Stimulated activated naive CD8-positive, alpha-beta T cell treated with anti-CD3 and anti-CD28 coated beads, Interleukin-15, amount 100 ng/mL, for 72 hours (primary cell): ENCODE measurements around the gene OGFOD2.

Experiments used
- ATAC-seq: fragments of 150-1000 bp; cut with Tn5 transposase; 2 replicates; pipeline ENCODE4 v1.10.0; 2021; ENCODE audit warnings: mild to moderate bottlenecking, moderate library complexity
- DNase-seq, 2 donors: peaks; one replicate each; pipeline ENCODE4 v3.0.0; 2021 to 2022
- H3K27ac Mint-ChIP-seq, 2 donors: one replicate each; pipeline ENCODE4 v1.8.0; 2022; ENCODE audit warnings: mild to moderate bottlenecking in 2 of 2, mixed read lengths in 2 of 2, moderate library complexity in 2 of 2
- H3K27me3 Mint-ChIP-seq: one replicate; pipeline ENCODE4 v1.8.0; 2022; ENCODE audit warnings: mixed read lengths
- H3K4me1 Mint-ChIP-seq: one replicate; pipeline ENCODE4 v1.8.0; 2022; ENCODE audit warnings: mild to moderate bottlenecking, mixed read lengths
- H3K4me3 Mint-ChIP-seq, 2 donors: one replicate each; pipeline ENCODE4 v1.8.0; 2022; ENCODE audit warnings: mild to moderate bottlenecking in 2 of 2, mixed read lengths in 2 of 2, moderate library complexity in 1 of 2
- H3K9me3 Mint-ChIP-seq, 2 donors: one replicate each; pipeline ENCODE4 v1.8.0; 2022; ENCODE audit warnings: mixed read lengths in 2 of 2

The OGFOD2 gene

DNA sequence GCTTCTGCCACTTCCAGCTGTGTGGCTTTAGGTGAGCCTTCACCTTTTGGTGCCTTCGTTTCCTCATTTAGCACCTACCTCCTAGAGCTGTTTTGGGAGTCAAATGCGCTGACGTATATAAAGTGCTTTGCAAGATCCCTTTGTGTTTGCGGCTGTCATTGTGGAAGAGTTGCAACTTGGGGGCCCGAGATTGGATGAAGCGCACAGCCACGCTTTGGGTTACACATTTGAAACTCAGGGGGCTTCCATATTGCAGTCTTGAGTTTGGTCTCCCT lies 4.8 kb downstream of the OGFOD2 start:
- ATAC-seq: no peak
- no peaks in the 10 kb centered on the region for H3K27me3 Mint-ChIP-seq
- no peak for DNase-seq
- H3K9me3 Mint-ChIP-seq: no peaks in the 10 kb centered on the region
- peak overlapping the region; percentile 91 to 97 for H3K4me3 Mint-ChIP-seq
- H3K27ac Mint-ChIP-seq: peak overlapping the region; percentile 89
- peaks cover 75% of the 10 kb centered on the region for H3K4me1 Mint-ChIP-seq

GRCh38 chr12:122980183-122981035 lies 5.4 kb downstream of the OGFOD2 start, which contains the start of gene ARL6IP4:
TSS of gene ARL6IP4 (plus strand) at chr12:122980681. CDS start at chr12:122981140, 459 bp downstream.
- H3K4me3 Mint-ChIP-seq: peak within 1 kb of the TSS; percentile 91 to 97
- DNase-seq (peak; percentile 75 to 78), ATAC-seq (peak; percentile 81)
- H3K4me1 Mint-ChIP-seq: peaks cover 81% of the 10 kb centered on the region
- peak within 1 kb of the TSS; percentile 96 to 97 for H3K27ac Mint-ChIP-seq
- no peaks in the 10 kb centered on the region for H3K9me3 Mint-ChIP-seq
- H3K27me3 Mint-ChIP-seq: no peaks in the 10 kb centered on the region

DNA sequence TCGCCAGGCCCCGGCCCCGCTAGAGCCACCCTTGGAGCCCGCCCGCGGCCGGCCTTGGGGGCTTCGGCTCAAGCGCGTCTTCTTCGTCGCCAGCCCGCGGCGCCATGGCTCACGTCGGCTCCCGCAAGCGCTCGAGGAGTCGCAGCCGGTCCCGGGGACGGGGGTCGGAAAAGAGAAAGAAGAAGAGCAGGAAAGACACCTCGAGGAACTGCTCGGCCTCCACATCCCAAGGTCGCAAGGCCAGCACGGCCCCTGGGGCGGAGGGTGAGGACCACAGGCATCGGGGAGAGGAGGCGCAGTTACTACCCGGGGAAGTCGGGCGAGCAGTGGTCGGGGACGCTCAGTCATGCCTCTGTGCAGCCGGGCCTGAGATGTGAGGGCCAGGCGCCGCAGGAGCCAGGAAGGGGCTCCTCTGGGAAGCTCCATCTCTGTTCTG lies 6.0 kb downstream of the OGFOD2 start:
- no peaks in the 10 kb centered on the region for H3K27me3 Mint-ChIP-seq
- H3K4me3 Mint-ChIP-seq: peak overlapping the region; percentile 91 to 97
- DNase-seq: peak in 1 of 2 donors; percentile 41
- no peaks in the 10 kb centered on the region for H3K9me3 Mint-ChIP-seq
- ATAC-seq: peak; percentile 29
- peak overlapping the region; percentile 96 to 97 for H3K27ac Mint-ChIP-seq
- H3K4me1 Mint-ChIP-seq: peaks cover 77% of the 10 kb centered on the region

DNA sequence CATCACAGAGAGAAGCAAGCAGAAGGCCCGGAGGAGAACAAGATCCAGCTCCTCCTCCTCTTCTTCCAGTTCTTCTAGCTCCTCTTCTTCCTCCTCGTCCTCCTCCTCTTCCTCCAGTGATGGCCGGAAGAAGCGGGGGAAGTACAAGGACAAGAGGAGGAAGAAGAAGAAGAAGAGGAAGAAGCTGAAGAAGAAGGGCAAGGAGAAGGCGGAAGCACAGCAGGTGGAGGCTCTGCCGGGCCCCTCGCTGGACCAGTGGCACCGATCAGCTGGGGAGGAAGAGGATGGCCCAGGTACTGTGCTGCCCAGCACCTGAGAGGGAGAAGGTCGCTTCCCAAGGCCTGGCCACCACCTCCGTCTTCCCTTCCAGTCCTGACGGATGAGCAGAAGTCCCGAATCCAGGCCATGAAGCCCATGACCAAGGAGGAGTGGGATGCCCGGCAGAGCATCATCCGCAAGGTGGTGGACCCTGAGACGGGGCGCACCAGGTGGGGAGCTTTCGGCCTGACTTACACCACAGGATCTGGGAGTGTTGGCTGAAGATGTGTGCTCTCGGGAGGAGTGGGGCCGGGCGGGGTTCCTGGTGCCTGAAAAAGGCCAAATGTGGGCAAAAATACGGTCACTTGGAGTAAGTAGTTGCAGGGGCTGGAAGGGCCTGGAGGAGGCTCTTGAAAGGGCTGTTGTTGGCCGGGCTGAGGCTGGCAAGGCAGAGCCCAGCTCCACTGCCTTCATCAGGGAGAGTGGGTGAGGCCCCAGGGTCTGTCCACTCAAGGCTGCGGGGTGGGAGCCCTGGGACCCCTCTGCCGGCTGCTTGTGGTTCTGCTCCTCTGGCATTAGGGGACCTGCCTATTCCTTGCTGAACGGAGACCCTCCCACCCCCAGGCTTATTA lies 6.8 kb downstream of the OGFOD2 start:
- peak overlapping the region; percentile 36 to 96 for H3K27ac Mint-ChIP-seq
- no peaks in the 10 kb centered on the region for H3K27me3 Mint-ChIP-seq
- ATAC-seq (no peak), DNase-seq (no peak)
- H3K4me3 Mint-ChIP-seq: peak overlapping the region; percentile 91 to 97
- peaks cover 69% of the 10 kb centered on the region for H3K4me1 Mint-ChIP-seq
- H3K9me3 Mint-ChIP-seq: no peaks in the 10 kb centered on the region

- H3K27me3 Mint-ChIP-seq: no peaks in the 10 kb centered on the region
- DNase-seq (no peak), ATAC-seq (no peak)
- H3K9me3 Mint-ChIP-seq: no peaks in the 10 kb centered on the region
- peak overlapping the region; percentile 91 to 97 for H3K4me3 Mint-ChIP-seq
- H3K4me1 Mint-ChIP-seq: peaks cover 63% of the 10 kb centered on the region
- peak overlapping the region; percentile 19 to 96 for H3K27ac Mint-ChIP-seq
Observed at GRCh38 chr12:122982477-122982815, 7.4 kb downstream of the OGFOD2 start.

DNA sequence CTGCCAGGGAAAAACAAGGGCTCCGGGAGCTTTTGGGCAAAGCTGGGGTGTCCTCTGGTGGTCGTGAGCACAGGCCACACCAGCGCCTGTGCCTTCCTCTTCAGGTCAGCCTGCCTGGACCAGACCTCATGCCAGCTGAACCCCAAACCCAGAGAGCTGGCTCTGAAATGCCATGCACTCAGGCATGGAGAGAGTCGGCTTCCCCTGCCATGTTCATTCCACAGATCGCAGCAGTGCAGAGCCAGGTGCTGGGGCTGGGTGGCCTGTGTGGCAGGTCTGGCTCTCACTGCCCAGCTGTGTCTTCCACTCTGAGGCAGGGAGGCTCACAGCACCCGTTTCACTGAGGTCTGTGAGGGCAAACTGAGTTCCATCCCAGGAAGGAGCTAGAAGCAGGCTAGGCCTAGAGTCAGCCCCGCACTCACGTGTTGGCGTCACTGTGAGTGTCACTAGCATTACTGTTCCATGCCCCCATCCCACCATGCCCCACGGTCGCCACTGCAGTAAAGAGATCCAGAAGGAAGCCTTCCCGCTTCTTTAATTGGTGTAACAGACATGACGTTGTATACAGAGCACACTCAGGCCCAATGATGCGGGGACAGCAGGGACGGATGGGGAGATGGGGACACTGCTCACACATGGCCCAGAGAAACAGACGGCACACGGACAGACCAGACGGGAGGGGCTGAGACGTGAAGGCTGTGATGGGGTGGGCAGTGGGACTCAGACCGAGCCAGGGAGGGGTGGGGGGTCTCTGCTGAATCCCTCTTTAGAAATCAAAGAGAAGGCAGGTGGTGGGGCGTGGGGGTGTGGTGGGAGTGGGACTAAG lies 8.1 kb downstream of the OGFOD2 start:
- Mint-ChIP-seq H3K4me3 (peak overlapping the region; percentile 91 to 97), H3K27me3 (no peaks in the 10 kb centered on the region), H3K9me3 (no peaks in the 10 kb centered on the region), H3K27ac (peak overlapping the region; percentile 65 to 91), H3K4me1 (peaks cover 55% of the 10 kb centered on the region)
- ATAC-seq: no peak
- no peak for DNase-seq

- H3K4me1 Mint-ChIP-seq: peaks cover 49% of the 10 kb centered on the region
- no peaks in the 10 kb centered on the region for H3K9me3 Mint-ChIP-seq
- H3K27ac Mint-ChIP-seq: peak overlapping the region; percentile 65 to 91
- ATAC-seq (no peak), DNase-seq (no peak)
- peak overlapping the region in 1 of 2 donors; percentile 57 for H3K4me3 Mint-ChIP-seq
- H3K27me3 Mint-ChIP-seq: no peaks in the 10 kb centered on the region
Observed at GRCh38 chr12:122983789-122984515, 8.9 kb downstream of the OGFOD2 start.

DNA sequence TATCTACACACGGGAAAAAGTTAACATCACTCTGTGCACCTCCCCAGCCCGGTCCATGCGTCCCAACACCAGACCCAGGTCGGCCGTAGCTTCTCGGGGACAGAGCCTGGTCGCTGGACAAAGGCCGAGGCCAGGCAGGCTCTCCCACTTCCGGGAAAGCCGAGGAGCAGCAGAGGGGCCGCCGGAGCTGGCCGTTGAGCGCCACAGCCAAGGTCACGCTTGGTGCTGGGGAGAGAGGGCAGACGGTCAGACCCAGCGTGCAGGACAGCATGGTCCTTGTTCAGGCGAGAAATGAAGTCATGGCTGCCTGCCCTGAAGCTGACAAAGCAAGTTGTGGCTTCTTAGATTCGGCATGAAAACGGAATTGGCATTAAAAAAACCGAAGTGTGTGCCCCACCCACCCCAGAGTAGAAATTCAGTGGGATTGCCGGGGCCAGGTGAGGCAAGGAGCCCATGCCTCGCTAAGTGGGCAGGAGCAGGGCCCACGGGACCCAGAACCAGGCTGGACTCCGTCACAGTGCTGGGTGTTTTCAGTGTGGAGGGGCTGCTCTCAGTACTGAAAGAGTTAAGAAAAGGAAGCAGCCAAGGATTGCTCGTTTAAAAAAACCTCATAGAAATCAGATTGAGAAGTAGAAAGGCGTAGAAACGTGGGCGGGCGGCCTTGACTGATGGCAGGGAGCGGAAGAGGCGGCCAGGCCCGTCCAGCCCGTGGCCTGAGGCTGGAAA lies 9.7 kb downstream of the OGFOD2 start:
- peak overlapping the region; percentile 79 to 95 for H3K27ac Mint-ChIP-seq
- ATAC-seq (no peak), DNase-seq (no peak)
- H3K27me3 Mint-ChIP-seq: no peaks in the 10 kb centered on the region
- no peak overlapping the region for H3K4me3 Mint-ChIP-seq
- peaks cover 42% of the 10 kb centered on the region for H3K4me1 Mint-ChIP-seq
- no peaks in the 10 kb centered on the region for H3K9me3 Mint-ChIP-seq

- no peaks in the 10 kb centered on the region for H3K27me3 Mint-ChIP-seq
- H3K27ac Mint-ChIP-seq: no peak overlapping the region
- H3K4me1 Mint-ChIP-seq: peaks cover 42% of the 10 kb centered on the region
- DNase-seq (no peak), ATAC-seq (no peak)
- no peak overlapping the region for H3K4me3 Mint-ChIP-seq
- H3K9me3 Mint-ChIP-seq: no peaks in the 10 kb centered on the region
Observed at GRCh38 chr12:122985338-122986257, 10.6 kb downstream of the OGFOD2 start.

GRCh38 chr12:122986258-122986871 lies 11.3 kb downstream of the OGFOD2 start:
- ATAC-seq: no peak
- no peak for DNase-seq
- peak overlapping the region in 1 of 2 donors; percentile 26 for H3K4me3 Mint-ChIP-seq
- peaks cover 41% of the 10 kb centered on the region for H3K4me1 Mint-ChIP-seq
- no peaks in the 10 kb centered on the region for H3K9me3 Mint-ChIP-seq
- H3K27ac Mint-ChIP-seq: peak overlapping the region in 1 of 2 donors; percentile 85
- H3K27me3 Mint-ChIP-seq: no peaks in the 10 kb centered on the region

- DNase-seq: no peak
- Mint-ChIP-seq H3K27me3 (no peaks in the 10 kb centered on the region), H3K9me3 (no peaks in the 10 kb centered on the region), H3K4me3 (no peak overlapping the region), H3K27ac (peak overlapping the region in 1 of 2 donors; percentile 82), H3K4me1 (peaks cover 34% of the 10 kb centered on the region)
- ATAC-seq: no peak
Observed at GRCh38 chr12:122987086-122987951, 12.3 kb downstream of the OGFOD2 start.

DNA sequence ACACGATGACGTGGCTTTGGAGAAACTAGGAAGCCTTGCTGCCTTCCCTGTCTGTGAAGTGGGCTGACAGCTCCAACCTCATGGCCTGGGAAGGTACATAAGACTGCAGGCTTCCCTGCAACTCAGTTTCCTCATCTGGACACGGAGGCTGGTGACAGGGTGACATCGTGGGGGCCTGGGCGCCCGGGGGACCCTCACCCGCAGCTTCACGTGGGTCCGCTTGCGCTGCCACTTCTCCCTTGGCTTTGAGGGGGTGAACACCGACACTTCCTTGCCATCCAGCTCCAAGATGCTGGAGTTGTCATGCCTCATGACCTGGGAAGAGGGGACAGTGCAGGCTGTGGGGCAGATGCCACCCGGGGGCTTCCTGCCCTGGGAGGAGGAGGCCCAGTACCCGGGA lies 13.0 kb downstream of the OGFOD2 start:
- Mint-ChIP-seq H3K4me1 (peaks cover 32% of the 10 kb centered on the region), H3K4me3 (no peak overlapping the region), H3K27ac (no peak overlapping the region), H3K27me3 (no peaks in the 10 kb centered on the region), H3K9me3 (no peaks in the 10 kb centered on the region)
- DNase-seq (no peak), ATAC-seq (no peak)
